GM18861 (cell line): Measurements from ENCODE around the gene NT5C1A.

Experiments used
- ATAC-seq: cut with Tn5 transposase; IDR thresholded peaks from one replicate; pipeline ENCODE4 v1.9.1; 2021; ENCODE audit not compliant: unreplicated experiment

NT5C1A gene

DNA sequence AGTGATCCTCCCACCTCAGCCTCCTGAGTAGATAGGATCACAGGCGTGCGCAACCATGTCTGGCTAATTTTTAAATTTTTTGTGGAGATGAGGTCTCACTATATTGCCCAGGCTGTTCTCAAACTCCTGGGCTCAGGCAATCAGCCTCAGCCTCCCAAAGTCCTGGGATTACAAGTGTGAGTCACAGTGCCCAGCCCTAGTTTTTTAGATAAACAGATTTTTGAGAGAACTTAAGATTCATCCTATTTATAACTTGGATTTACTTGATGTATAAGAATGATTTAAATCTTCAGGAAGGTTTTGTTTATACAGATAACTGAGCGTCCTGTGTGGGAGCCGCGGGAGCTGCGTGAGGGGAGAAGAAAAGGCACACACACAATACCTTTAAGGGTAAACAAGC lies 58.7 kb downstream of the NT5C1A start:
- ATAC-seq, result no peak

DNA sequence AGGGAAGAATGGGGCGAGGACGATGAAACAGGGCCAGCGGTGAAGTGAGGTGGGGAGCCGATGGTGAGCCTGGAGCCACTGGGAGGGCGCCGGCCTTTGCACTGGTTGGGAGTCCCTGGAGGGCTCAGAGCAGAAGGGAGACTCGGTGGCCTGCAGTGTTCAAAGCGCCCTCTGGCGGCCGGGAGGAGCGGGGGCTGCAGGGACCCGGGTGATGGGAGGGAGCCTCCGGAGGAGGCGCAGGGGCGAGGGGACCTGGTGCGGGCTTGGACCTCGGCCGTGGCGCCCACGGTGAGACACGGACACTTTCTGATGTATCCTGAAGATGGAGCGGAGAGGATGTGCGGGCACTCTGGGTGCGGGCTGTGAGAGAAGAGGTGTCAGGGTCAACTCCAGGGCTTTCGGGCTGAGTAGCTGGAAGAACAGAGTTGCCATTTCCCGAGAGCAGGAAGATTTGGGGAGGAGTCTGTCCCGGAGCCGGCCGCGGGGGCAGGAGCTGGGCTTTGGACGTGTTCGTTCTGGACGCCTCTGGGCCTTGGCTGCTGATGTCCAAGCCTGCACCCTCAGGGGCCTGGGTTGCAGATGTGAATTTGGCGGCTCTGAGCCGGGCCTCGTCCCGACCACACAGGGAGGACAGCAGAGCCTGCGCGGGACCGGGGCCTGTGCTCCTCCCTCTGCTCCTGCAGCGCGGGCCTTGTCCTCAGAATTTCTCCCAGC lies 62.1 kb downstream of the NT5C1A start:
- ATAC-seq, result no peak
